ENCODE results near the gene ACAD11. TPM values are rescaled to one million over a fixed set of nuclear protein-coding genes. Genes with fewer than 3 reads are reported as not detected.

ACAD11 gene
- total RNA-seq, 1 experiment from 2014 or later, result 15.6 TPM

- Histone ChIP-seq H3K27ac (ENCODE audit: insufficient read length, low read depth, low read length) (no peak overlapping the region), H3K9me3 (ENCODE audit: control insufficient read depth, low read depth, low read length) (no peaks in the 10 kb centered on the region), H3K27me3 (ENCODE audit: insufficient read depth, low read length) (no peaks in the 10 kb centered on the region), H3K14ac (ENCODE audit: insufficient read depth, low read length) (no peak overlapping the region), H3K4me1 (ENCODE audit: insufficient read depth, low read length) (no peaks in the 10 kb centered on the region), H2BK12ac (ENCODE audit: insufficient read length, low read depth, low read length) (no peak overlapping the region), H2BK5ac (ENCODE audit: insufficient read length, low read length) (no peak overlapping the region), H2AFZ (ENCODE audit: low read length) (no peak overlapping the region), H3K4me2 (ENCODE audit: insufficient read depth, insufficient read length, low read length) (no peak overlapping the region), H3T11ph (ENCODE audit: low read length) (no peak overlapping the region), H2BK120ac (ENCODE audit: low read depth, low read length, poor library complexity, severe bottlenecking) (no peak overlapping the region), H4K91ac (ENCODE audit: insufficient read length, low read depth, low read length) (no peak overlapping the region), H2BK20ac (ENCODE audit: low read depth, low read length, poor library complexity, severe bottlenecking) (no peak overlapping the region), H3K79me2 (ENCODE audit: insufficient read depth, low read length) (no peaks in the 10 kb centered on the region), H3K79me1 (ENCODE audit: insufficient read depth, low read depth, low read length, poor library complexity, severe bottlenecking) (no peaks in the 10 kb centered on the region), H3K9ac (ENCODE audit: extremely low read depth, insufficient read length, low read length) (no peak overlapping the region), H4K8ac (replicated peaks; ENCODE audit: insufficient read length, low read depth, low read length) (no peak overlapping the region), H2AK5ac (ENCODE audit: insufficient read length, low read length) (no peak overlapping the region), H3K56ac (ENCODE audit: insufficient read length, low read depth, low read length) (no peak overlapping the region), H3K23me2 (ENCODE audit: insufficient read length, low read depth, low read length, poor library complexity, severe bottlenecking) (no peaks in the 10 kb centered on the region), H3K18ac (ENCODE audit: insufficient read length, low read depth, low read length) (no peak overlapping the region), H3K23ac (ENCODE audit: insufficient read length, low read depth, low read length) (no peak overlapping the region), H2BK15ac (ENCODE audit: low read depth, low read length) (no peak overlapping the region), H3K4ac (ENCODE audit: low read depth, low read length) (no peak overlapping the region), H4K5ac (ENCODE audit: insufficient read length, low read depth, low read length) (no peak overlapping the region), H4K20me1 (ENCODE audit: control insufficient read depth, insufficient read depth, insufficient read length) (no peaks in the 10 kb centered on the region)
- DNase-seq, result no peak
- Mint-ChIP-seq H3K4me1 (no peaks in the 10 kb centered on the region), H3K36me3 (ENCODE audit: insufficient read depth in 1 of 3, low read depth in 3 of 3) (peaks cover 10 to 50% (median 45%) of the 10 kb centered on the region in 3 experiments; a peak in 6 of 7 replicates), H3K4me3 (no peak overlapping the region), H3K27me3 (ENCODE audit: low read depth) (no peaks in the 10 kb centered on the region), H3K9me3 (no peaks in the 10 kb centered on the region), H3K27ac (no peak overlapping the region)
- no CpG with 5 or more reads among the region's 1 CpG for WGBS (ENCODE audit: extremely low coverage, insufficient read length, low lambda C conversion rate)
- TF ChIP-seq CTCF (conservative IDR thresholded peaks at IDR 0.05), result no peak
Measured at GRCh38 chr3:132695422-132695821, 35.8 kb upstream of the ACAD11 start.
